ENCODE measurements around the gene NUDCD2. TPM values are rescaled to one million over a fixed set of nuclear protein-coding genes. Genes with fewer than 3 reads are reported as not detected.

The NUDCD2 gene
- total RNA-seq, 2 donors from 2014 or later, result 2.0 to 2.5 TPM

GRCh38 chr5:163453705-163454104 is 6.2 kb downstream of the NUDCD2 start:
- H3K4me1 ChIP-seq, result peaks cover 0 to 8% of the 10 kb centered on the region in 2 donors
- H3K9me3 ChIP-seq, result no peaks in the 10 kb centered on the region
- peaks cover 29% of the 10 kb centered on the region for H3K36me3 ChIP-seq
- no peak overlapping the region for H3K27ac ChIP-seq
- H3K4me3 ChIP-seq, result no peak overlapping the region
- no peak for DNase-seq (ENCODE audit: low spot score)
- no peak for TF ChIP-seq CTCF (IDR thresholded peaks at IDR 0.05)
- no peaks in the 10 kb centered on the region for H3K27me3 ChIP-seq

GRCh38 chr5:163451489-163451888 is 8.4 kb downstream of the NUDCD2 start:
- H3K9me3 ChIP-seq, result no peaks in the 10 kb centered on the region
- H3K27ac ChIP-seq, result no peak overlapping the region
- TF ChIP-seq CTCF (IDR thresholded peaks at IDR 0.05), result no peak
- DNase-seq (ENCODE audit: low spot score), result no peak
- H3K36me3 ChIP-seq, result peaks cover 45% of the 10 kb centered on the region
- H3K4me3 ChIP-seq, result no peak overlapping the region
- H3K4me1 ChIP-seq, result no peaks in the 10 kb centered on the region
- H3K27me3 ChIP-seq, result no peaks in the 10 kb centered on the region

- H3K27ac ChIP-seq, result no peak overlapping the region
- H3K4me1 ChIP-seq, result no peaks in the 10 kb centered on the region
- TF ChIP-seq CTCF (IDR thresholded peaks at IDR 0.05), result no peak
- no peak overlapping the region for H3K4me3 ChIP-seq
- no peaks in the 10 kb centered on the region for H3K27me3 ChIP-seq
- DNase-seq (ENCODE audit: low spot score), result no peak
- peaks cover 52% of the 10 kb centered on the region for H3K36me3 ChIP-seq
- no peaks in the 10 kb centered on the region for H3K9me3 ChIP-seq
Measured at GRCh38 chr5:163448491-163448890, 11.4 kb downstream of the NUDCD2 start.

DNA sequence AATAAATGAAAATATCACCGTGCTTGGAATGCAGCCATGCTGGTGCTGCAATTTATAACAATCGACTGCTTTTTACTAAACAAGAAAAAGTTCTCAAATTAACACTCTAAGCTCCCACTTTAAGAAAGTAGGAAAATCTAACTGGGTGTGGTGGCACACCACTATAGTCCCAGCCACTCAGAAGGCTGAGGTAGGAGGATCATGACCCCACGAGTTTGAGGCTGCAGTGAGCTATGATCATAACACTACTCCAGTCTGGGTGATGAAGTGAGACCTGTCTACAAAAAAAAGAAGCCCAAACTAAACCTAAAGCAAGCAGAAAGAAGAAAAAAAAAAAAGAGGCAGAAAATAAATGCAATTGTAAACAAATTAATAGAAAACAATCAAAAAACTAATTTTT is 12.0 kb downstream of the NUDCD2 start:
- Histone ChIP-seq H3K36me3 (peaks cover 57% of the 10 kb centered on the region), H3K27me3 (no peaks in the 10 kb centered on the region), H3K9me3 (no peaks in the 10 kb centered on the region), H3K4me3 (no peak overlapping the region), H3K4me1 (no peaks in the 10 kb centered on the region), H3K27ac (no peak overlapping the region)
- DNase-seq (ENCODE audit: low spot score), result no peak
- TF ChIP-seq CTCF (IDR thresholded peaks at IDR 0.05), result no peak

DNA sequence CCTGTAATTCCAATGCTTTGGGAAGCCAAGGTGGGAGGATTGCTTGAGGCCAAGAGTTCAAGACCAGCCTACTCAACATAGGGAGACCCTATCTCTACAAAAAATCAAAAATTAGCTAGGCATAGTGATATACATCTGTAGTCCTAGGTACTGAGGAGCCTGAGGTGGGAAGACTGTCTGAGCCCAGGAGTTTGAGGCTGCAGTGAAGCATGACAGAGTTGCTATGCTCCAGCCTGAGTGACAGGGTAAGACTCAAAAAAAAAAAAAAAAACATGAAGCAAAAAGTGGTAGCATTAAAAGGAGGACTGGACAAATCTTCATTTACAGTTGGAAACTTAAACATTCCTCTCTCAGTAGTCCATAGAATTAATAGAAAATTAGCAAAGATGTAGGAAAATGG is 12.7 kb downstream of the NUDCD2 start:
- H3K4me3 ChIP-seq, result no peak overlapping the region
- no peaks in the 10 kb centered on the region for H3K9me3 ChIP-seq
- H3K27me3 ChIP-seq, result no peaks in the 10 kb centered on the region
- H3K27ac ChIP-seq, result no peak overlapping the region
- DNase-seq (ENCODE audit: low spot score), result no peak
- peaks cover 62% of the 10 kb centered on the region for H3K36me3 ChIP-seq
- TF ChIP-seq CTCF (IDR thresholded peaks at IDR 0.05), result no peak
- H3K4me1 ChIP-seq, result no peaks in the 10 kb centered on the region

- peaks cover 0 to under 1% of the 10 kb centered on the region in 2 donors for H3K4me1 ChIP-seq
- no peaks in the 10 kb centered on the region for H3K27me3 ChIP-seq
- H3K4me3 ChIP-seq, result no peak overlapping the region
- peaks cover 62% of the 10 kb centered on the region for H3K36me3 ChIP-seq
- TF ChIP-seq CTCF (IDR thresholded peaks at IDR 0.05), result no peak
- DNase-seq (ENCODE audit: low spot score), result no peak
- no peak overlapping the region for H3K27ac ChIP-seq
- H3K9me3 ChIP-seq, result no peaks in the 10 kb centered on the region
Measured at GRCh38 chr5:163445345-163445744, 14.6 kb downstream of the NUDCD2 start.

All from right atrium auricular region (tissue), 2 donors.